GM21825 (cell line): ENCODE data around the gene HNRNPA2B1.
"Not testable (repeated sequence)": the region's sequence is repeated elsewhere in the genome, so short reads cannot be mapped to it uniquely, and the experiment has no call there.

Experiments used
- ATAC-seq: cut with Tn5 transposase; IDR thresholded peaks from one replicate; pipeline ENCODE4 v1.9.1; 2021; ENCODE audit warnings: mild to moderate bottlenecking, moderate library complexity; ENCODE audit not compliant: unreplicated experiment

HNRNPA2B1 gene

GRCh38 chr7:26198781-26199169, 1.8 kb downstream of the HNRNPA2B1 start:
- ATAC-seq: no peak

- no peak for ATAC-seq
Measured at GRCh38 chr7:26198133-26198780, 2.3 kb downstream of the HNRNPA2B1 start.

- no peak for ATAC-seq
Measured at GRCh38 chr7:26197153-26198115, 3.1 kb downstream of the HNRNPA2B1 start.

GRCh38 chr7:26195867-26196657, 4.5 kb downstream of the HNRNPA2B1 start:
- no peak for ATAC-seq

- ATAC-seq: no peak
Measured at GRCh38 chr7:26195182-26195581, 5.4 kb downstream of the HNRNPA2B1 start.

GRCh38 chr7:26194764-26195163, 5.8 kb downstream of the HNRNPA2B1 start:
- ATAC-seq: not testable (repeated sequence)

- ATAC-seq: no peak
Measured at GRCh38 chr7:26193432-26194207, 6.9 kb downstream of the HNRNPA2B1 start.

GRCh38 chr7:26192485-26193087, 8.0 kb downstream of the HNRNPA2B1 start:
- no peak for ATAC-seq

- ATAC-seq: no peak
Measured at GRCh38 chr7:26191974-26192479, 8.5 kb downstream of the HNRNPA2B1 start.

GRCh38 chr7:26191233-26191973, 9.1 kb downstream of the HNRNPA2B1 start:
- ATAC-seq: no peak

- ATAC-seq: no peak
Measured at GRCh38 chr7:26190417-26190869, 10.1 kb downstream of the HNRNPA2B1 start.

GRCh38 chr7:26189697-26190096, 10.8 kb downstream of the HNRNPA2B1 start:
- ATAC-seq: no peak

- ATAC-seq: no peak
Measured at GRCh38 chr7:26188957-26189541, 11.5 kb downstream of the HNRNPA2B1 start.

- ATAC-seq: no peak
Measured at GRCh38 chr7:26188206-26188956, 12.2 kb downstream of the HNRNPA2B1 start.

GRCh38 chr7:26187380-26188205, 13.0 kb downstream of the HNRNPA2B1 start:
- no peak for ATAC-seq

GRCh38 chr7:26186364-26187311, 13.9 kb downstream of the HNRNPA2B1 start:
- ATAC-seq: no peak
